ENCODE measurements around the gene B4GALT6.

- TF ChIP-seq POLR2A (IDR thresholded peaks at IDR 0.05; ENCODE audit: low read depth, low read length) (no peak), POLR2AphosphoS5 (IDR thresholded peaks at IDR 0.05; ENCODE audit: low read depth, low read length) (no peak), TAF1 (IDR thresholded peaks at IDR 0.05; ENCODE audit: borderline replicate concordance, low read depth, low read length) (no peak)
Measured at GRCh38 chr18:31700990-31701389, 16.6 kb upstream of the B4GALT6 start.

All from GM12892 (cell line).